GM19438 (cell line): ENCODE results near the gene SMIM5.
A peak's percentile ranks its signal among the peaks of the same experiment; 100 is the strongest.

Source experiments
- ATAC-seq: cut with Tn5 transposase; IDR thresholded peaks from one replicate; pipeline ENCODE4 v1.9.1; 2021; ENCODE audit warnings: low read depth; ENCODE audit not compliant: unreplicated experiment

SMIM5 gene

GRCh38 chr17:75638893-75639292 lies 5.7 kb downstream of the SMIM5 start:
- ATAC-seq: no peak

- ATAC-seq: no peak
Observed at GRCh38 chr17:75639327-75639726, 6.1 kb downstream of the SMIM5 start.

- ATAC-seq: no peak
Observed at GRCh38 chr17:75639771-75640555, 6.7 kb downstream of the SMIM5 start.

GRCh38 chr17:75640556-75641119 lies 7.4 kb downstream of the SMIM5 start:
- ATAC-seq: no peak

- no peak for ATAC-seq
Observed at GRCh38 chr17:75641343-75641742, 8.1 kb downstream of the SMIM5 start.

- no peak for ATAC-seq
Observed at GRCh38 chr17:75642182-75642783, 9.0 kb downstream of the SMIM5 start.

- no peak for ATAC-seq
Observed at GRCh38 chr17:75642784-75643642, 9.8 kb downstream of the SMIM5 start.

GRCh38 chr17:75643643-75644017 lies 10.4 kb downstream of the SMIM5 start:
- no peak for ATAC-seq

GRCh38 chr17:75645501-75645888 lies 12.3 kb downstream of the SMIM5 start:
- no peak for ATAC-seq

- peak; percentile 96 for ATAC-seq
Observed at GRCh38 chr17:75645889-75646637, 12.8 kb downstream of the SMIM5 start.

- no peak for ATAC-seq
Observed at GRCh38 chr17:75646638-75646992, 13.4 kb downstream of the SMIM5 start.

- no peak for ATAC-seq
Observed at GRCh38 chr17:75647061-75647460, 13.8 kb downstream of the SMIM5 start.

- ATAC-seq: no peak
Observed at GRCh38 chr17:75647921-75648320, 14.7 kb downstream of the SMIM5 start.

- no peak for ATAC-seq
Observed at GRCh38 chr17:75649687-75650086, 16.5 kb downstream of the SMIM5 start.

GRCh38 chr17:75650874-75651273 lies 17.6 kb downstream of the SMIM5 start:
- no peak for ATAC-seq

- no peak for ATAC-seq
Observed at GRCh38 chr17:75652341-75652740, 19.1 kb downstream of the SMIM5 start.

- no peak for ATAC-seq
Observed at GRCh38 chr17:75652934-75653549, 19.8 kb downstream of the SMIM5 start.

GRCh38 chr17:75654176-75654575 lies 20.9 kb downstream of the SMIM5 start:
- no peak for ATAC-seq

- no peak for ATAC-seq
Observed at GRCh38 chr17:75658237-75658636, 25.0 kb downstream of the SMIM5 start.

- no peak for ATAC-seq
Observed at GRCh38 chr17:75661531-75661930, 28.3 kb downstream of the SMIM5 start.
